HL-60 (cell line): ENCODE results near the gene KIAA1217.

Experiments
- GABPA ChIP-seq: IDR thresholded peaks from 2 replicates; pipeline ENCODE4 v1.6.1; 2012; ENCODE audit warnings: low read depth
- POLR2AphosphoS5 ChIP-seq: IDR thresholded peaks from 2 replicates; pipeline ENCODE4 v1.6.1; 2012; ENCODE audit warnings: low read depth
- SPI1 ChIP-seq: IDR thresholded peaks from 2 replicates; pipeline ENCODE4 v1.6.1; 2012; ENCODE audit warnings: low read depth, mild to moderate bottlenecking, borderline replicate concordance
- TF ChIP-seq, protein P1 (sequence below): IDR thresholded peaks from one replicate; pipeline ENCODE4 v1.5.1; 2011; ENCODE audit warnings: low read length, control low read depth, inconsistent platforms; ENCODE audit not compliant: insufficient read depth

DNA sequence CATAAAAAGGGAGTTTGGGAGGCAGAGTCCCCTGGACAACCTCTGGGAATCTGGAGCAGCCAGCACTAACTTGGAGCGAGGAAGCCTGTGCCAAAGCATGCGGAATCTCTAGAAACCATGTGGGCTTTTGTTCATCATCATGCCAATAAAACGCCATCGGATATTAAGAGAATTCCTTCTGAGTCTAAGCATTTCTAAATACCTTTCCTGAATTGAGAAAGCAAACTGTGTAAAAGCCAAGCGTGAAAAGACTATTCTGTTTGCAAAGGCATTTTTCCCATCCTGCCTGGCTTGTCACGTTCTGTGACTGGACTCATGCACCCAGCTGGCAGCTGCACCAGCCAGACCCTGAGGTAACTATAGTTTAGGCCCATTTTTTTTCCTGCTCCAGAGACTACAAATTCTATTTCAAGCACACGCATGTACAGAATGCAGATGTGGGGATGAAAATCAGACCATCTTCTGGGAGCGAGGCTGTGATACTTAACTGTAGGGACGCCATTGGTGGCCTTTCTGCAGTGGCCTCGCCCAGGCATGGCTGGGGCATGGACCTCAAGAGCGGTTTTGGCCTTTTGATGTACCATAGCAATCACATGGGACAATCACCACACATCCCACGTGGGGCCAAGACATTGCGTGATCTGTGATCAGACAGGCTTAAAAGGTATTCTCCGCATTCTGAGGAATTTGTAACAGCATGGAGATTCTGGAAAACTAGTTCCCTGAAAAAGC, 218.9 kb downstream of the KIAA1217 start:
- TF ChIP-seq, protein P1, sequence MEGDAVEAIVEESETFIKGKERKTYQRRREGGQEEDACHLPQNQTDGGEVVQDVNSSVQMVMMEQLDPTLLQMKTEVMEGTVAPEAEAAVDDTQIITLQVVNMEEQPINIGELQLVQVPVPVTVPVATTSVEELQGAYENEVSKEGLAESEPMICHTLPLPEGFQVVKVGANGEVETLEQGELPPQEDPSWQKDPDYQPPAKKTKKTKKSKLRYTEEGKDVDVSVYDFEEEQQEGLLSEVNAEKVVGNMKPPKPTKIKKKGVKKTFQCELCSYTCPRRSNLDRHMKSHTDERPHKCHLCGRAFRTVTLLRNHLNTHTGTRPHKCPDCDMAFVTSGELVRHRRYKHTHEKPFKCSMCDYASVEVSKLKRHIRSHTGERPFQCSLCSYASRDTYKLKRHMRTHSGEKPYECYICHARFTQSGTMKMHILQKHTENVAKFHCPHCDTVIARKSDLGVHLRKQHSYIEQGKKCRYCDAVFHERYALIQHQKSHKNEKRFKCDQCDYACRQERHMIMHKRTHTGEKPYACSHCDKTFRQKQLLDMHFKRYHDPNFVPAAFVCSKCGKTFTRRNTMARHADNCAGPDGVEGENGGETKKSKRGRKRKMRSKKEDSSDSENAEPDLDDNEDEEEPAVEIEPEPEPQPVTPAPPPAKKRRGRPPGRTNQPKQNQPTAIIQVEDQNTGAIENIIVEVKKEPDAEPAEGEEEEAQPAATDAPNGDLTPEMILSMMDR = no peak
- TF ChIP-seq GABPA (no peak), POLR2AphosphoS5 (no peak), SPI1 (no peak)
